Ectodermal cell (in vitro differentiated cells): ENCODE measurements around the gene TNS3.

Source experiments
- H3K27ac ChIP-seq: 2 replicates; pipeline ENCODE4 v1.7.0; 2013; ENCODE audit warnings: mild to moderate bottlenecking, low read depth, low read length; ENCODE audit not compliant: insufficient read depth, poor library complexity, severe bottlenecking
- H3K27me3 ChIP-seq: 2 replicates; pipeline ENCODE4 v1.7.0; 2013; ENCODE audit warnings: mild to moderate bottlenecking, low read length; ENCODE audit not compliant: insufficient read depth, control insufficient read depth, poor library complexity, severe bottlenecking
- H3K36me3 ChIP-seq: one replicate; pipeline ENCODE4 v1.7.0; 2013; ENCODE audit warnings: low read length; ENCODE audit not compliant: control insufficient read depth, insufficient read depth
- H3K4me1 ChIP-seq: one replicate; pipeline ENCODE4 v1.7.0; 2013; ENCODE audit warnings: low read length; ENCODE audit not compliant: control insufficient read depth, insufficient read depth
- H3K4me3 ChIP-seq: 2 replicates; pipeline ENCODE4 v1.7.0; 2013; ENCODE audit warnings: low read depth, low read length, control low read depth; ENCODE audit not compliant: insufficient read depth
- H3K9me3 ChIP-seq: 2 replicates; pipeline ENCODE4 v1.7.0; 2013; ENCODE audit warnings: mild to moderate bottlenecking, low read length, moderate library complexity; ENCODE audit not compliant: control insufficient read depth
- WGBS, 2 experiments: methylation state at CpG; one replicate each; pipeline ENCODE4 v1.1.7; 2013; ENCODE audit warnings: missing lambda C conversion rate in 2 of 2; 5-methylcytosine and 5-hydroxymethylcytosine counted together

The TNS3 gene

DNA sequence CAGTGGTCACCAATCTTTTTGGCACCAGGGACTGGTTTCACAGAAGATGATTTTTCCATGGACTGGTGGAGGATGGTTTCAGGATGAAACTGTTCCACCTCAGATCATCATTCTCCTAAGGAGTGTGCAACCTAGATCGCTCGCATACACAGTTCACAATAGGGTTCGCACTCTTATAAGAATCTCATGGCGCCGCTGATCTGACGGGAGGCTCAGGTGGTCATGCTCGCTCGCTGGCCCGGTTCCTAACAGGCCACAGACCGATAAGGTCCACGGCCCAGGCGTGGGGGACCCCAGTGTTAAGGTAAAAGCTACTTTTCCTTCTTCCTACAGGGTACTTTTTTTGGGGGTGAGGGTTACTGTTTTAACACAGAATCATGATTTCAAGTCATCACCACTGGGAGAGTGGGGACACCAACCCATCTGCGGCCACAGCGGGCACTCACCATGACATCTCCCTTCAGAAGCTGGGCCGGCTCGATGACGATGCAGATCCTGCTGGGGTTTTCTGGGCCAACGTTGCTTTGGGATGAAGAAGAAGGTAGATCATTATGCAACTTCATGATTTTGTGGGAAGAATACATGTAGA is 170.5 kb downstream of the TNS3 start:
- 95 to 97% methylated on average over 17 to 18 of the region's 18 CpGs for WGBS, 2 experiments
- no peaks in the 10 kb centered on the region for H3K36me3 ChIP-seq
- no peaks in the 10 kb centered on the region for H3K4me1 ChIP-seq
- no peak overlapping the region for H3K4me3 ChIP-seq
- no peak overlapping the region for H3K27ac ChIP-seq
- H3K9me3 ChIP-seq, result no peaks in the 10 kb centered on the region
- H3K27me3 ChIP-seq, result no peaks in the 10 kb centered on the region

DNA sequence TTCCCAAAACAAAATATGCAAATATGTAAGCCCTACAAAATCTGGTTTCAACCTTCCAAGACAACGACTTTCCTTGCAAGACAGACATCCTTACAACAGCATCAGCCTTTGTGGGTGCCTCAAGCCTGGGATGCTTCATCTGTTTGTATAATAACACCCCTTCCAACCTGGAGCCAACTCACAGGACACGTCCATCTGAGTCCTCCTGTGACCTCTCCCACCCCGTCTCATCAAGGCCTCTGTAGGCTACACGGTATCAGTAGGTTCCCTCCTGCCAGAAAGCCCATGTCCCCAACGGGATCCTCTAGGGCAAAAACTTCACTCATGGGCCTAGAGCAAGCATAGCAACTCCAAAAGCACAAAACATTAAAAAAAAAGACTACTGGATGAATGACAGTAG is 173.2 kb downstream of the TNS3 start:
- H3K27me3 ChIP-seq, result no peaks in the 10 kb centered on the region
- no peak overlapping the region for H3K27ac ChIP-seq
- H3K4me1 ChIP-seq, result no peaks in the 10 kb centered on the region
- H3K36me3 ChIP-seq, result no peaks in the 10 kb centered on the region
- no peaks in the 10 kb centered on the region for H3K9me3 ChIP-seq
- WGBS, 2 experiments, result 87 to 89% methylated on average over 5 of the region's 5 CpGs
- H3K4me3 ChIP-seq, result no peak overlapping the region

DNA sequence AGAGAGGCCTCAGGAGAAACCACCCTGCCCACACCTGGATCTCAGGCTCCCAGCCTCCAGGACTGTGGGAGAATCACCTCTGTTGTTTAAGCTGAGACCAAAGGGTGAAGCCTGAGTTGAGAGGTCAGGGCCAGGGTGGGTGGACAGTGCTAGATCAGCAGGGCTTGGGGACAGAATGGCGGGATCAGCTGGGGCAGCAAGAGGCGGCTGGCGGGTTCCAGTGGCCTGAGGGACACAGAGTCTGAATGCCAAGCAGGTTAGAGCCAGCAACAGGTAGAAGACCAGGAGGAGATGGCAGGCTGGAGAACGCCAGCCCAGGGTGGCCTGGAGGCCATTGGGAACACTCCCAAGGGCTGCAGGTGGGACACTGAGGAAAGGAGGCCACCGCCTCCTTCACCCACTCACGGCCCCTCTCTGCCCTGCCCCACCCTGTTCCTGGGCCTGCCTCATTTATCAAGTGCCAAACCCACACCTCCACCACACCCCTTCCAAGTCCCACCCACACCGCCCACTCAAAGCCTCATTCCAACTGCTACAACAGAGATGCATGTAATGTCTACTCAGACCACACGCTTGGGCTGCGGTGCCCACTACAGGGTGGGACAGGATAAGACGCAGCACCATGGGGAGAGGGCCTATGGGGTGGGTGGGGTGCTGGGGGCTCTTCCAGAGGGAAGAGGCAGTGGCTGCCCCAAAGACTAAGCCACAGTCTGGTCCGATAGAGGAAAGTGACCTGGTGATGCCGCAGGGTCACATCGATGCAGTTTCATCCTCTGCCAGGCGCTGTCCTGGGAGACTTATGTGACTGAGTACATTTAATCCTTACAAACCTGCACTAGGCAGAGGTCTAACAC is 173.9 kb downstream of the TNS3 start:
- Histone ChIP-seq H3K27me3 (no peaks in the 10 kb centered on the region), H3K4me1 (peaks cover 3% of the 10 kb centered on the region), H3K36me3 (no peaks in the 10 kb centered on the region), H3K27ac (no peak overlapping the region), H3K4me3 (no peak overlapping the region), H3K9me3 (no peaks in the 10 kb centered on the region)
- 96 to 97% methylated on average over 14 of the region's 14 CpGs for WGBS, 2 experiments

DNA sequence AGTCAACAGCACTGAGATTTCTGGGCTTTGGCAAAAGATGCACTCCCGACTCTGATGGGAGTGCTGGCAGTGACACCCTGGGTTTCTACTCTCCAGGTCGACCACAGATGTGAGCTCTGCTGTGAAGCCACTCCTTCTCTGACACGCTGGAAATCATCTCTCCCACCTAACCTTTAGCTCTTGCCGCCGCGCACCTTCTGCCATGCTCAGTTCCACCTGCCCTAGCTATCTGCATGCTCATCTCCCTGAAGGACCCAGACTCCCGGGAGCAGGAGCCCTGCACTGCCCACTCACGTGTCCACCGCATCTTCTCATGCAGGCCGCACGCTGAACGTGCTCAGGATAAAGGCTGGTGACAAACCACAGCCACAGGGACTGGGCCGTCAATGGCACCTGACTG is 174.8 kb downstream of the TNS3 start:
- no peak overlapping the region for H3K27ac ChIP-seq
- H3K36me3 ChIP-seq, result no peaks in the 10 kb centered on the region
- no peaks in the 10 kb centered on the region for H3K9me3 ChIP-seq
- no peak overlapping the region for H3K4me3 ChIP-seq
- WGBS, 2 experiments, result 93 to 96% methylated on average over 13 of the region's 13 CpGs
- H3K27me3 ChIP-seq, result no peaks in the 10 kb centered on the region
- H3K4me1 ChIP-seq, result peaks cover 5% of the 10 kb centered on the region

DNA sequence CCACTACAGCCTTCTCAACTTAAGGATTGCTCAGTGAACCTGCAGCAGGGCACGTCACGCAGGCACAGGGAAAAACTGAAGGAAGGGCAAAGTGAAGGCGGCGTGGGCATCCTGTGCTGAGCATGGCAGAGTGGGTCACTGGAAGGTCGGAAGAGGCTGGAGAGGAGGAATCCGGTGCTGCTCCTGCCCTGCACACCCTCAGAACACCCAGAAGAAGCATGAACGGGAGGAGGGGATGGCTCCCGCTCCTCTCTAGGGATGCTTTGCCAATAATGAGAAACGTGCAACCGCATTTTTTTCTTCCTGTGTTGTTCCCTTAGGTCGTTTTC is 175.1 kb downstream of the TNS3 start:
- no peaks in the 10 kb centered on the region for H3K36me3 ChIP-seq
- H3K4me1 ChIP-seq, result peaks cover 5% of the 10 kb centered on the region
- no peak overlapping the region for H3K4me3 ChIP-seq
- H3K9me3 ChIP-seq, result no peaks in the 10 kb centered on the region
- 91 to 94% methylated on average over 11 of the region's 11 CpGs for WGBS, 2 experiments
- H3K27me3 ChIP-seq, result no peaks in the 10 kb centered on the region
- no peak overlapping the region for H3K27ac ChIP-seq

DNA sequence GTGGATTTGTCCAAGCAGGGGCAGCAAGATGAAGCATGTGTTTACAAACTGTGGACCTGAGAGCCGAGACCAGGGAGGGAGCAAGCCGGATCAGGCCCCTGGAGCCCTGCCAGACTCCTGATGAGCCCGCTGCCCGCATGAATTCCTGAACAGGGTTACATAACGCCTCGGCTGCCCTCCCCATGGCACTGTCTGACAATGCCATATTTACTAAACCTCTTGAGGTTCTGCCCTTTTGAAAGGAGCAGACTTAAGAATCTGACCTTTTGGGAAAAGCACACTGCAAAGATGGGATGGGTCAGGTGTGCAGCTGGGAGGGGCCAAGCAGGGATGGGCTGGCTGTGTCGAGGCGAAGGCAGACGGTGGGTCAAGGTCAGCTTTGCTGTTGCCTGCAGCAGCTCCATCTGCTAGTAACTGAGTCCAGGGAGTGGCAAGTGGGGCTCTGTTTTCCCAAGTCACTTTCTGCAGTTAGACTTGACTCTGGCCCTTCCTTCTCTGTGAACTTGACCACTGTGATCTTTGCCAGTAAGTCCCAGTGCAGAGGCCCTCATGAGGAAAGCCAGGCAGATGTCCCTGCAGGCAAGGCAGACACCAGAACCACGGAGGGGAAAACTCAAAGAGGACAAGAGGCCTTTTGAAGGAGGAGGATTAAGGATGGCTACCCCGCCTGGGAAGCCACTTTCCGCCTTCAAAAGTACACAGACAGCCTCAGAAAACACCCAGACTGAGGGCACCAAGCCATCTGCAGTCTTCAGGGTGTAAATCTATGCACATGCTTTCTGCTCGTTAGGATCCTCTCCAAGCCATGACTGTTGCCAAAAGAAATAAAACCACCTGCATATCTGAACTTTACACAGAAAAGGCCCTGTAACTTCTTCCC is 175.8 kb downstream of the TNS3 start:
- Histone ChIP-seq H3K27me3 (no peaks in the 10 kb centered on the region), H3K4me1 (peaks cover 5% of the 10 kb centered on the region), H3K36me3 (no peaks in the 10 kb centered on the region), H3K27ac (no peak overlapping the region), H3K9me3 (no peaks in the 10 kb centered on the region), H3K4me3 (no peak overlapping the region)
- 93% methylated on average over 13 of the region's 13 CpGs for WGBS, 2 experiments

DNA sequence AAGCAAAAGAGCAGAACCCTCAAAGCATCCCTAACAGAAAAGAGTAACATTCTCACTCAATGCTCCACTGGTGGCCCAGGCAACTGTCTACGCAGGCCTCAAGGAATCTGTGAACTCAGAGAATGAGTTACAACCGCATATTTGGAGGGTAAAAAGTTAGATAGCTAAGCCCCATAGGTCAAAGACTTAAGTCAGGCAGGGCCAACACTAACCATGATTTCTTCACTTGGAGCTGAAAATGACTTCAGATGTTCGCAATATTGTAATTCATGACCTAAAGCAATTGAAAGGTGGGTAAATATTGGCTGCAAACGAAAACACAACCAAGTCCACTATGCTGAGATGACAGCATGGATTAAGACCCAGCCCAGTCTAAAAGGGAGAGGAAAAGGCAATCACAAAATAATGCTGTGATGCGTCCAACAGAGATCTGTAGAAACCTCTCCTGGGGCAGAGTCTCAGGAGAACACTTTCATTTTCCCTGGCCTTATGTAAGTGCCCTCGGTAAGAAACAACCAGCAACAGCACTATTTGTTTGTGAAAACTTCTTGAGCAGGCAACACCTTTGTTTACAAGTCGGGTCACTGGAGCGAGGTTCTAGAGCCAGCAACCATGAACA is 176.5 kb downstream of the TNS3 start:
- WGBS, 2 experiments, result 95 to 96% methylated on average over 8 of the region's 8 CpGs
- no peak overlapping the region for H3K27ac ChIP-seq
- no peak overlapping the region for H3K4me3 ChIP-seq
- H3K36me3 ChIP-seq, result no peaks in the 10 kb centered on the region
- H3K27me3 ChIP-seq, result no peaks in the 10 kb centered on the region
- no peaks in the 10 kb centered on the region for H3K9me3 ChIP-seq
- H3K4me1 ChIP-seq, result peaks cover 5% of the 10 kb centered on the region

DNA sequence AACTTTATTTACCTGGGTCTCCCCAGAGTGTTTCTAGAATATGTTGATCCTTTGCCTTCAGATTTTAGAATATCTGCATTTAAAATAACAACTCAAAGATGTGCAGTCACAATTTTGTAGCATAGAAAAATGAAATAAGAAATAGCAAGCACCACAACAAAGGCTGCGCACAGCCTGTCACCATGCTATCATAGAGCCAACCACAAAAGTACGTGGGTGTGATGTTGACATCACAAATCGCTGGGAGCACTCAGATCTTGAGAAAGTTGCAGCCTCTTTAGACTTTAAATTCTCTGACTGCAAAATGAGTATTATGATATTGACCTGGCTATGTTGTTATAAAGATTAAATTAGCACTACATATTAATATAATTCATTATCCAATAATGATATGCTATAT is 177.9 kb downstream of the TNS3 start:
- Histone ChIP-seq H3K27ac (no peak overlapping the region), H3K27me3 (no peaks in the 10 kb centered on the region), H3K36me3 (peaks cover 6% of the 10 kb centered on the region), H3K4me1 (peaks cover 5% of the 10 kb centered on the region), H3K4me3 (no peak overlapping the region), H3K9me3 (no peaks in the 10 kb centered on the region)
- 94 to 100% methylated on average over 3 of the region's 3 CpGs for WGBS, 2 experiments

DNA sequence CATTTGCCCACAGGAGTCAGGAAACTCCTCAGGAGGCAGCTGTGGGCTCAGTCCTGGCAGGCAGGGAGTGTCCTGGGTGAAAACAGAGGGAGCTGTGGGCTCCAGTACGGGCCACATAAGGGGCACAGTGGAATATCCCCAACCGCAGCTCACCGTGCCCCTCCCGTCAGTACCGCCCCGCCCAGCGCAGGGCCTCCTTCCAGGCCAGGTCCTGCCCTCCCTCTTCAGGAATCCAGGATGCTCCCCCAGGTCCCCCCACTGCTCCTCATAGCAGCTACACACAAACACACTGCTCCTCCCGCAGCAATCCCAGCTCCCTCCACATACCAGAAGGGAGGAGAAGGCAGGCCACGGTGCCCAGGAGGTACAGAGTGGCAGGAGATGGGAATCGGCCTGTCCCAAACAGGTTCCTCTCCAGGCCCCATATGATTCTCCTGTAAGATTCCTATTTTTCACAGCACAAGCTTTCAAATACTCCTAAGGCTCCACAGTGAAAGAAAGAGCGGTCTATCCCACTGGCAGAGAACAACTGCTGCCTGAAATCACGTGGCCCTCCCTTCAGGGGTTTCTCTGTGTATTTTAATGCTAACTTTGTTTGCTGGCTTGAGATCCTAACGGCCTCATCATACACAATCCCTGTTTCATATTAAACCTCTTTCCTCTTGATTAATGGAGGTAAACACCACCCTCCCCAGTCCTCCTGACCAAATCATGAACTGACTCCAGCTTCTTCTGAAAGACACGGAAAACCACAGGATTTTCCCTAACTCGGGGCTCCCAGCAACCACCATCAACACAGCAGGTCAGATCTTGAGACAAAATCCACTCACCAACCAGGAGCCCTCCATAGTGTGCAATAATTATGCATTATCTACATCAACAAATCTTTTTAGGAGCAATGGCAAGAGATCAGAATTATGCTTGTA is 178.7 kb downstream of the TNS3 start:
- peaks cover 5% of the 10 kb centered on the region for H3K4me1 ChIP-seq
- H3K27ac ChIP-seq, result no peak overlapping the region
- 81 to 85% methylated on average over 14 to 15 of the region's 15 CpGs for WGBS, 2 experiments
- H3K9me3 ChIP-seq, result no peaks in the 10 kb centered on the region
- no peak overlapping the region for H3K4me3 ChIP-seq
- H3K27me3 ChIP-seq, result no peaks in the 10 kb centered on the region
- H3K36me3 ChIP-seq, result peaks cover 6% of the 10 kb centered on the region
